ENCODE results near the gene FDXR. TPM values are rescaled to one million over a fixed set of nuclear protein-coding genes. Genes with fewer than 3 reads are reported as not detected.

FDXR gene
- total and polyA plus RNA-seq, 2 of the 8 experiments (the other 6 are each of a cell fraction or from before 2014, with no cell fraction given) = 24.2 to 31.4 TPM

GRCh38 chr17:74860872-74861661 is 11.7 kb downstream of the FDXR start:
- no peaks in the 10 kb centered on the region; the same call in 1 of the 2 replicates for H3K23me2 ChIP-seq (ENCODE audit: low read depth, low read length)
- H4K5ac ChIP-seq (ENCODE audit: insufficient read length, low read depth, low read length) = no peak overlapping the region
- H2BK15ac ChIP-seq (ENCODE audit: low read length) = no peak overlapping the region
- H2BK120ac ChIP-seq (replicated peaks; ENCODE audit: low read depth, low read length) = no peak overlapping the region
- H3K27me3 ChIP-seq (replicated peaks in 1 of 4; ENCODE audit: control insufficient read depth in 3 of 4, extremely low read depth in 1 of 4, insufficient read depth in 3 of 4, low read length in 3 of 4) = peaks cover 46 to 57% (median 52%) of the 10 kb centered on the region in 4 experiments
- WGBS, 2 experiments (ENCODE audit: extremely low coverage in 1 of 2, insufficient coverage in 1 of 2, insufficient read length in 1 of 2, insufficient replicate concordance in 2 of 2, low coverage in 1 of 2, low lambda C conversion rate in 2 of 2, missing lambda C conversion rate in 1 of 2) = 4% methylated on average over 38 of the region's 96 CpGs; no CpG with 5 or more reads in 1 of the 2 experiments
- no peak overlapping the region for H2BK5ac ChIP-seq (ENCODE audit: low read depth, low read length)
- DNase-seq (ENCODE audit: low read depth in 1 of 2, low spot score in 2 of 2) = peak in 1 of 2 experiments; percentile 67
- no peak overlapping the region for H3K4ac ChIP-seq (replicated peaks; ENCODE audit: insufficient read length, low read depth, low read length)
- H3K4me1 ChIP-seq (replicated peaks in 1 of 4; ENCODE audit: control insufficient read depth in 3 of 4, insufficient read depth in 4 of 4, low read length in 3 of 4) = peaks cover 0 to 8% (median 5%) of the 10 kb centered on the region in 4 experiments; a peak in 4 of 7 replicates
- H2AFZ ChIP-seq (ENCODE audit: low read length) = no peak overlapping the region
- H4K8ac ChIP-seq (ENCODE audit: extremely low read depth, insufficient read depth, low read length) = 0 out of 2 replicates have a peak overlapping the region, but pooled peaks have one; percentile 12
- POLR2A ChIA-PET (ENCODE audit: partially characterized antibody) = interaction anchor here (1.0 to 3.5 kb wide), 12 partner anchors 8 to 174 kb away, joined by 3 to 17 read pairs (median 5); partner anchors contain the start of genes FADS6 and FDXR
- peak overlapping the region; percentile 74 to 88 for H3K4me2 ChIP-seq (ENCODE audit: insufficient read depth in 1 of 2, low read depth in 2 of 2, low read length in 2 of 2)
- no peak overlapping the region for H3K18ac ChIP-seq (ENCODE audit: extremely low read depth, low read length)
- H2BK12ac ChIP-seq (ENCODE audit: low read depth, low read length) = no peak overlapping the region
- H3K36me3 ChIP-seq (ENCODE audit: control insufficient read depth in 2 of 4, insufficient read depth in 4 of 4, low read length in 3 of 4) = peaks cover 0 to 17% (median under 1%) of the 10 kb centered on the region in 4 experiments; a peak in 2 of 8 replicates
- no peak overlapping the region for H3K27ac ChIP-seq (ENCODE audit: low read depth, low read length)
- H4K91ac ChIP-seq (replicated peaks; ENCODE audit: insufficient read length, low read length) = no peak overlapping the region
- no peak overlapping the region for H3K14ac ChIP-seq (ENCODE audit: insufficient read length)
- H3K23ac ChIP-seq (ENCODE audit: insufficient read length) = no peak overlapping the region
- H2BK20ac ChIP-seq (ENCODE audit: low read length) = no peak overlapping the region
- H3K56ac ChIP-seq (replicated peaks; ENCODE audit: insufficient read length, low read depth, low read length) = no peak overlapping the region
- H4K20me1 ChIP-seq (replicated peaks in 1 of 2; ENCODE audit: control insufficient read depth in 1 of 2, insufficient read depth in 2 of 2, low read length in 2 of 2) = peaks cover 2 to 4% of the 10 kb centered on the region in 2 experiments
- no peaks in the 10 kb centered on the region for H3K79me2 ChIP-seq (ENCODE audit: control insufficient read depth in 1 of 2, insufficient read depth in 2 of 2, low read length in 2 of 2)
- H3K4me3 ChIP-seq (ENCODE audit: extremely low read depth in 1 of 4, insufficient read depth in 2 of 4, low read depth in 3 of 4, low read length in 4 of 4) = peak overlapping the region; percentile 12 to 60 (median 28); a peak in 7 of 8 replicates
- H3K9ac ChIP-seq (replicated peaks in 1 of 4; ENCODE audit: extremely low read depth in 1 of 4, low read depth in 3 of 4, low read length in 3 of 4) = no peak overlapping the region
- no peaks in the 10 kb centered on the region for H3K9me3 ChIP-seq (ENCODE audit: insufficient read depth in 2 of 2, low read depth in 1 of 2, low read length in 1 of 2)
- CTCF ChIA-PET (ENCODE audit: partially characterized antibody) = interaction anchor here (0.6 to 99.6 kb wide), 14 partner anchors 17 to 275 kb away, joined by 3 to 2981 read pairs (median 6); partner anchors contain the start of genes FDXR, GRIN2C, NAT9 and OTOP2
- H3K79me1 ChIP-seq (ENCODE audit: low read depth, low read length) = no peaks in the 10 kb centered on the region
- FAIRE-seq = no peak
- H2AK5ac ChIP-seq (ENCODE audit: low read depth, low read length) = no peak overlapping the region
- no peak for TF ChIP-seq SP2 (IDR thresholded peaks at IDR 0.05; ENCODE audit: low read length)
- TF ChIP-seq YY1 (IDR thresholded peaks at IDR 0.05; ENCODE audit: low read depth, low read length) = no peak
- TF ChIP-seq RXRA (IDR thresholded peaks at IDR 0.05; ENCODE audit: insufficient read depth, low read depth, low read length) = no peak
- peak; percentile 84 for TF ChIP-seq EZH2 (IDR thresholded peaks at IDR 0.05; ENCODE audit: low read depth, low read length, severe bottlenecking)
- TF ChIP-seq RAD21 (IDR thresholded peaks at IDR 0.05 in 1 of 2, conservative IDR thresholded peaks at IDR 0.05 in 1 of 2; ENCODE audit: low read depth in 2 of 2, low read length in 2 of 2) = no peak
- peak; percentile 15 for TF ChIP-seq KDM4A (IDR thresholded peaks at IDR 0.05; ENCODE audit: low read depth, low read length, severe bottlenecking)
- peak; percentile 52 for TF ChIP-seq RNF2 (IDR thresholded peaks at IDR 0.05; ENCODE audit: borderline replicate concordance, low read depth, low read length, missing control alignments, poor library complexity, severe bottlenecking)
- TF ChIP-seq TEAD4 (IDR thresholded peaks at IDR 0.05; ENCODE audit: low read depth, low read length) = no peak
- TF ChIP-seq ASH2L (IDR thresholded peaks at IDR 0.05; ENCODE audit: low read length) = peak; percentile 2
- TF ChIP-seq BCL11A (IDR thresholded peaks at IDR 0.05; ENCODE audit: low read depth in 2 of 2, low read length in 2 of 2) = no peak
- TF ChIP-seq SUZ12 (IDR thresholded peaks at IDR 0.05; ENCODE audit: low read length) = peak; percentile 79

All from H1 (cell line).